Jurkat, Clone E6-1 (cell line): Measurements from ENCODE around the gene ABHD15.
A peak's percentile ranks its signal among the peaks of the same experiment; 100 is the strongest.

Experiments
- DNase-seq: peaks from one replicate; pipeline ENCODE4 v3.0.0-alpha.2; 2011; ENCODE audit warnings: low read depth, low spot score
- H3K4me3 ChIP-seq: 2 replicates; pipeline ENCODE4 v1.5.1; 2011; ENCODE audit warnings: mild to moderate bottlenecking, low read length, control low read depth, moderate library complexity

The ABHD15 gene

DNA sequence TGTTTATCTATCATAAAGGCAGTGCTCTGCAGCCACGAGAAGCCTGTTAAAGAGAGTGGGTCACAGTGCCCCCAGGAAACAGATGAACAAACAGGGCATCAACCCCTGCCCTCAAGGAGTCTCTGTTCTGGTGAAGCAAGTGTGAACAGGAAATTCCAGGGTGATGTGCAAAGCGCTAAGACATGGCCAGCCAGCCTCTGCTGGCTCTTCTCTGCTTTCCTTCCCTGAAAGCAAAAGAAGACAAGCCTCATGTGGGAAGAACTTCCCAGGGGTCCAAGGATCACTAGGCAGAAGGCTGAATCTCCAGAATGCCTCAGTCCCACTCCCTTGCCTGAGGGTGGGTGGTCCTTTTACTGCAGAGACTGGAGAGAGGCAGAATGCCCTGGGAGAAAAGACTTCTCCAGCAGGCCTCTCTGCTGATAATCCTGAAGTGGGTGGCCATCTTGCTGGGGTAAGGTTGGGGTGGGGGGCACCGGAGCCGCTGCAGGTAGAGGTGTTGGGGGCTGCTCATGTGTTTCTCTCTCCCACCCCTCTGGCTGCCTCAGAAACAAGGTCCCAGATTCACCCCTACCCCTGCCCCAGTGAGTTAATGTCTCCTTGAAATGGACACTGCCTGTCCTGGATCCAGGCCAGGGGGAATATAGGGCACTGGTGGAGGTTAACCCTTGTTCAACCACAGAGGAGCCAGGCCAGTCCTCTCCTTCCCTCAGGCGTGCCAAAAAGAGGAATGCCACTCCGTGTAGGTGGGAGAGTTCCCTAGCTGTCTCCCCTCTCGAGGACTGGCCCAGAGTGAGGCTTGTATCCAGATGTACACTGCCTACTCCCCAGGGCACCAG lies 28.5 kb upstream of the ABHD15 start:
- no peak for DNase-seq
- no peak overlapping the region for H3K4me3 ChIP-seq

DNA sequence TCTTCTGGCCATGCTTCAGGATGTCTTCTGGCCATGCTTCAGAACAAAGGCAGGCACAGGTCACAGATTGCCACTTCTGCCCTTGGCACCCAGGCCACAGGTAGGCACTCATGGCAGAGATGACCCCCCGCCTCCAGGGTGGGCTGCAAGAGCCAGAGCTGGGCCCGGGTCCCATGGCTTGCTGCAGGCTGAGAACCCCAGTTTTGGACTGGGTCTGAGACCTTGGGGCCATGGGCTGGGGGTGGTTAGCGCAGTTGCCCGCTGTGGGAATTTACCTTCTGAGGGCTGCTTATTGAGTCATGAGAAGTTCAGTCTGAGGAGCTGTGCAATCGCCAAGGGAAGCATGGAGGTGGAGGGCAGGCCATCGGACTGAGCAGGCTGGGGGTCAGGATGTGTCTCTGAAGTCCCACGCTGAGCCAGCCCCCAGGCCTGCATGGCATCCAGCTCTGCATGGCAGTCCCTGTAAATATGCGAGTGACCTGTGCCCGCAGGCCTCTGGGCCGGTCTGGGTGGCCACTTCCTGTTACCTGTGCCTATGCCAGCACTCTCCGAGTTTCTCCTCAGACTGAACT lies 27.8 kb upstream of the ABHD15 start:
- H3K4me3 ChIP-seq: peak overlapping the region; percentile 68
- no peak for DNase-seq

DNA sequence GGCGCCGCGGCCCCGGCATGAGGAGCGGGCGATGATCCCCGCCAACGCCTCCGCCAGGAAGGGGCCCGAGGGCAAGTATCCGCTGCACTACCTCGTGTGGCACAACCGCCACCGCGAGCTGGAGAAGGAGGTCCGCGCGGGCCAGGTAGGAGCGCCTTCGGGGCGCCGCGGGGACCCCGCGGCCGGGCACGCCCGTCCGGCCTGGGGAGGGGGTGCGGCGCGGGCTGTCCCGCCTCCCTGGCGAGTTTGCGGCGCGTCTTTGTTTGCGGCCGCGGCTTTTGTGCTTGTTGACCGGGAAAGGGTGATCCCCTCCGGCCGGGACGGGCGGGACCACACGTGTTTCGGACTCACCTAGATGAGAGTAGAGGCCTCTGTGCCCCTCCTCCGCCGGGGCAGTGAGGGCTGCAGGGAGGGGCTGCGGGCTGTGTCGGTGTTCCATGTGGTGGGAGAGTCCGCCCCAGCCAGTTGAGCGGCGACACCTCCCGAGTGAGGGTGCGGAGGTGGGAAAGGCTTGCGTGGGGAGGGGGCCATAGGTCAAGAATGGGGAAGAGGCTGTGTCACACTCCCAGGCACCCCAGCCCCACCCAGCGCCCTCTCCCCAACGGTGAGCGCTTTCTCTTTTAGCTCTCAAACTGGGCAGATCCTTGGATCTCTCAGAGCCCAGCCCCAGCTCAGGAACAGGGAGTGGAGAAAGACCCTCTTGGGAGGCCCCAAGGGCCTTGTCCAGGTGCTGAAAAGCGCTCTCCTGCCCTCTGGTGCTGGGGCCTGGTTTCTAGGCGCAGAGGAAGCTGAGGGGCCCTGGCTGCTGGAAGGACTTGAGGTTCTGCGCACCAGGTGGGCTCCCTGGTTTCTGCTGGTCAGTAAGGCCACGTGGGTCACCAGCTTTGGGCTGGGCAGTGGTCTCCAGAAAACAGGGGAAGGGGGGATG lies 27.0 kb upstream of the ABHD15 start:
- H3K4me3 ChIP-seq: peak overlapping the region; percentile 68
- DNase-seq: no peak

DNA sequence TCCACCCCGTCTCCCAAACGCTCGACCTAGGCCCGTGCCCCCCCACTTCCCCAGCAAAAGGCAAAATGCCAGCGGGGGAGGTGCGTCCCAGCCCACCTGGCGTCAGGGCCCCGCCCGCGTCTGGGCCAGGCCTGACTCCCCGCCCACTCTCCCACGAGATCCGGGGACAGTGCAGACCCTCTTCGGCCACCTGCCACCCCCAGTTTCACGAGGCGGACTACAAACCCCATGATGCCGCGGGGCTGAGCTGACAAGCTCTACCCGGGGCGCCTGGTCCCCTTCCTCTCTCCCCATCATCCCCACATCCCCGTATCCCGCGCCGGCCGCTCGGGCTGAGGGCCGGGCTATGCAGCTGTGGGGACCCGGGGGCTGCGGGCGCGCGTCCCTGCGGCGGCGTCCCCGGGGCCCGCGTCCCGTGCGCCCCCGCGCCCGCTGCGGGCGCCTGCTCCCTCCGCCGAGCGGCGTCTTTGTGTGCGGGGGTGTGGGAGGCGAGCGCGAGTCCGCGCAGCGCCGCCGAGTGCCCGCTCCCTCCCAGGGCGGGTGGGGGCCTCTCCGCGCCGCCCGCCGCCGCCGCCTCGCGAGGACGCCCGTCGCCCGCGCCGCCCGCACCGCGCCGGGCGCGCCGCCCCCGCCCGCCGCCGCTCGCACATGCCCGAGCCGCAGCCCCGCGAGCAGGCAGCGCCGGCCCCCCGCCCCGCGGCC lies 26.2 kb upstream of the ABHD15 start, which contains the start of gene ANKRD13B:
ANKRD13B (plus strand) TSS at position 283 of the 702 bp plus-strand sequence. CDS start 490 bp downstream, outside the sequence.
- DNase-seq: no peak

DNA sequence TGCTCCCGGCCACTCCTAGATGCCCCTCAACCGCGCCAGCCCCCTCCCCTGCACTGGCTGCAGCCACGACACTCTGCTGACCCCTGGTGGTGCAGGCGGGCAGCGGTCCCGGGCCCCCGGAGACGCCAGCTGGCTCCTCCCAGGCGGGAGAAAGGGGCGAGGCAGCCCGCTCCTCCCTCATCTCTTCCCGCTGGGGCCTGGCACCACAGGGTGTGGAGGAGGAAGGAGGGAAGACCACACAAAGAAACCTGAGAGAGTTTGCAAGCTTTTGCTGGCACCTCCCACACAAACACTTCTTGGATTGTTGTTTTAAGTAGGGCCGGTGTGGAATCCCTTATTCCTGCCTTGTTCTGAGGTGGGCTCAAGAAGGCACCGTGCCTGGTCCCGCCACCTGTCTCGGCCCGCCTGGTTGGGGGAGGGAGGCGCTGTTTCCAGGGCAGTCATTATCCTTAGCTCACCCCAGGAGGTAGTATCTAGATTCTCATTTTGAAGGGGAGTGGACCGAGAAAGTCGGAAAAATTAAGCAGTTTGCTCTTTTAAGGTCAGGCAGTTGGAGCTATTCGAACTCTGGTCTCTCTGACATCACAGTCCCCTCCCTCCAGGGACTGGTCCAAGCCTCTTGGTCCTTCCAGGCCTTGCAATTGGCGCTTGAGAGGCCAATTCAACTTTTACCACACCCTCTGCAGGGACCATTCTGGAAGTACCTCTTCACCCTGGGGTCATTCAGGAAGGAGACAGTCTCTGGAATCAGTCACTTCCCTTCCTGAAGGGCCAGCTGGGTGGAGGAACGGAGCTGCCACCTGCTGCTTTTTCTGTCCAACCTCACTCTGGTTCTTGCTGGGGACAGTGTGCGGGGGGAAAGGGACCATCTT lies 25.1 kb upstream of the ABHD15 start:
- H3K4me3 ChIP-seq: peak overlapping the region; percentile 87

More for the DNA sequence above, 26.2 kb upstream of the ABHD15 start, which contains the start of gene ANKRD13B:
- peak within 1 kb of the TSS; percentile 87 for H3K4me3 ChIP-seq

DNA sequence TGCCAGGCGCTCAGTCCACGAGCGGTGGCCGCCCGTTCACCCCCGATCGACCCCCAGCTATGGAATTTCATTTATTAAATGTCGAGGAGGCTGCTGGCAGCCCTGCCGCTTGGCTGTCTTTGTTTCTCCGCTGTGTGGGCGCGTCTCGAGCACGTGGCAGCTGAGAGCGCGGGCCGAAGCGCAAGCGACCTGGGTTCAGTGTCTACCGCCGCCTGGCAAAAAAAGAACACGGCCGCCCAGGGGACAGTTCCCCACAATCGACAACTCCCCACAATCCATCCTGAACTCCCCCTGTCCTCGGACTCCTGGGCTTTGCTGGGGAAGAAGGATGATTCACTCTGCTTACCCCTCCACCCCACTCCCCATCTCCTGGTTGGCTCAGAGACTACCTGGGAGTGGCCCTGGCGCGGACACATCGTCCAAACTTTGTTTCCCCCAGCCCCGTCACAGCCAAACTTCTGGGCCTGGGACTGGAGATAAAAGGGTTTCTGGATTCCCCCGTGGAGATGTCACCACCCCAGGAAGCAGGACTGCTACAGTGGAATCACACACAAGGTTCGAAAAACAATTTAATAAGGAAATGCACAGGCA lies 24.4 kb upstream of the ABHD15 start:
- peak overlapping the region; percentile 87 for H3K4me3 ChIP-seq
- no peak for DNase-seq

More for the DNA sequence above, 25.1 kb upstream of the ABHD15 start:
- DNase-seq: peak; percentile 60

DNA sequence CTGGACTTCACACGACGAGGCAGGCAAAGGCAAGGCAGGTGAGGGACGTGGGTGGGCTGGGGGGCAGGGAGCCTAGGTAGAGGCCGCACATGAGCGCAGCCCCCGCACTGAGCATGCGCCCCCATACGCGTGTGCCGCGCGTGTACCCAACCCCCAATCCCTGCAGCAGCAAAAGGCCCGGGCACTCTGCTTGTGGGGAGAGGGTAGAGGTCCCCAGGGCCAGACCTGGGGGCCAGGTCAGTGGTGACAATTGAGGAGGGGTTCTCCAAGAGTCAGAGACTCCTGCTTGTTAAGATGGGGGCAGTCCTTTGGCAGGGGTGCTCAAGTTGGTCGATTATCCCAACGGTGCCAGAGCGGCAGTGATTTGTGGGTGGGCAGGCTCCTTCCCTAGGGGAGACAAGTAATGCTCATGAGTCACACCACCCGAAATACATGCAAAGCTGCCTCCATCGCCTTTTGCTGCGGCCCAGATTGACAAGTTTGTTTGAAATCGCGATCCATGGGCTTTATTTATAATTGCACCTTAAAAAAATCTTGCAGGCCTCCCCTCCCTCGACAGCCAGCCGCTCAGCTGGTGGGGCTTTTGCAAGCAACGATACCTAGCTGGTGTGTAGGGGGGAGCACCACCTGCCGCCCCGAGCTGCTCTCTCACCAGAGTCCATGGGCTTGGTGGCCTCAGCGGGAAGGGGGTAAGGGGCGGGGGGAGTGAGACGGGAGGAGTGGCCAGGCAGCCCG lies 23.7 kb upstream of the ABHD15 start:
- peak overlapping the region; percentile 87 for H3K4me3 ChIP-seq
- DNase-seq: peak; percentile 35

DNA sequence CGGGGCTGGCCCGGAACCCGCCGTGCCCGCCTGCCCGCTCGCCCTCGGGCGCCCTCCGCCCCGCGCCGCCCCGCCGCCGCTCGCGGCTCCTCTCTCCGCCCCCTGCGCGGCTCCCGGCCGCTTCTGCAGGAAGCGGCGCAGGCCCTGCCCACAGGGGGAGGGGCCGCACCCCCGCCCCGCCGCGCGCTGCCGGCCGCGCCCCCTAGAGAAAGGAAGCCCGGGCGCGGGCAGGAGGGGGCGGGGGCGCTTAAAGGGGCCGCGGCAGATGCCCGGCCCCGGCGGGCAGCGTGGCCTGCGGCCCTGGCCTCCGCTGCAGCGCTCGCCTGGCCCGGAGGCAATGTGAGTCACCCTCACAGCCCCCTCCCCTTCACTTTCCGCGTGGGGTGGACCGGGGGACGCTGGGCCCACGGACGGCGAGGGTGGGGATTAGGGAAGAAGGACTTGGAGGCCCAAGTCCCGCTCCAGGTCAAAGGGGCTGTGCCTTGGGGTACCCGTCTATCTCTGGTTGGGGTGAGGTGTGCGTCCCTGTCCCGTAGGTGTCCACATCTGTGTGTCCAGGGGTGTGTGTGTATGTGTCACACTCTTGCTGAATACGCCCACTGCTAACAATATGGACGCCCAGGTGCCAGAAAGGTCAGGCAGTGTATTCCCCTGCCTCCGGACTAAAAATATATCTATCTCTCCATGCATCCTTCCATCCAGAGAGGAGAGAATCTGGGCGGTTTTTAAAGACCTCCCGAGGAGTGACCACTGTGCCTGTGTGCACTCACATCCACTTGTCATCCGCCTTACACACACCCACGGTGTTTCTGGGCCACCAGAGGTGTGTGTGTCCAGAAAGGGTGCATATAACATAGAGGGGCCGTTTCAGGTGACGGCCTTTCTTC lies 22.9 kb upstream of the ABHD15 start, which contains the start of gene GIT1:
GIT1 (minus strand) TSS at position 125 of the 887 bp plus-strand sequence. CDS start 270 bp downstream, outside the sequence.
- peak within 1 kb of the TSS; percentile 87 for H3K4me3 ChIP-seq

DNA sequence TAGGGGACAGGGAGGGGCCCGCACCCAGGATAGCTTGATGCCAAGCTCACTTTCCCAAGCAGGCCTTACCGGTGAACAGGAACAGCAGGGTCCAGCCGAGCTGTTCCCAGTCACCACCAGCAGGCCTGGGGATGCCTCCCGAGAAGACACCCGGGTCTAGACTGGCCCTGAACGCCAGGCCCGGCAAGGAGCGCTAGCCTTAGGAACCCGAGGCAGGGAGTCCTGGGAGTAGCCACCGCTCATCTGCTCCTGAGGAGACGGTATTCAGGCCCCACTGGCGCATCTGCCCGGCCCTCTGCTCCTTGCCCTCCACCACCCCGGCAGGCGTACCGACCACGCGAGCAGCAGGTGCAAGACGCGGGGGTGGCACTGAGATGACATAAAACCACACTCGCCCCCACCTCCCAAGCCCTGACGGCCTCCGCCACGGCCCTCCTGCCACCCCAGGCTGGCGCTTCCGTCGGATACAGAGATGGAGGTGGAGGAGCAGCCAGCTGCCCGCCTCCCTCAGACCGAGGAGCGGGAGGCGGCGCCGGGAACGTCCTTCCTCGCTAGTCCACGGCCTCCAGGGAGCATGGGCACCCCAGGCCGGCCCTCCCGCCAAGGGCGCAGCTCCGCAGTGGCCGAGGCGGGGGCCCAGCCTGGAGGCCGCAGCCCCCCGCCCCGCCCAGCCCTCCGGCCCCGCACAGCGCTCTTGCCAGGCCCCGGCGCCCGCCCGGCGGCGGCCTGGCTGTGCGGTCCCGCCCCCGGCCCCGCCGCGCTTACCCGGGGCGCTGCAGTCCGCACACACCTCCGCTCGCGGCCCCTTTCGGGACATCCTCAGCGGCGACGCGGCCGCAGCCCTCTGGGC lies 21.9 kb upstream of the ABHD15 start:
- DNase-seq: no peak
- peak overlapping the region; percentile 83 for H3K4me3 ChIP-seq

More for the DNA sequence above, 22.9 kb upstream of the ABHD15 start, which contains the start of gene GIT1:
- DNase-seq: peak; percentile 64

DNA sequence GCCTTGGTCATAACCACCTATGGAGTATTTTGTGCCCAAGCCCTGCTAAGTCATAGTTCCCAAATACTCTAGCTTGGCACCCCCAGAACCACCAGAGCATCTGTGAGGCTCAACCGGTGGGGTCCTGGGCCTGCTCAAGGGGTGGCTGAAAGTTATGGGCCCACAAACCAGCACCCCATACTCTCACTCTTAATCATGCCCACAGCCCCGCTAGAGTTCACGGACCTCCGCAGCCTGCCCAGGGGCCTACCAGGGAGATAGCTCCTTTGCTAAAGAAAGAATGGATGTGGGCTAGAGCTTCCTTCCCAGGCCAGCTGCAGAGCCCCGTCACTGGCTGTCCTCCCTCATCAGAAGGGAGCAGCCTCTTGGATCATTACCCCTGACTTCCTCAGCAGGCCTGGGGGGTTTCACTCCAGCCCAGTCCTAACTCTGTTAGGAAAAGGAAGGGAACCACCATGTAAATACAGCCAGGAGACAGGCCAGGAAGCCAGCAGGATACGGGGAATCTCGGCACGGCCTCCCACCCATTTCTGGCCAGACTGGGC lies 21.3 kb upstream of the ABHD15 start:
- H3K4me3 ChIP-seq: peak overlapping the region; percentile 83
- DNase-seq: no peak

DNA sequence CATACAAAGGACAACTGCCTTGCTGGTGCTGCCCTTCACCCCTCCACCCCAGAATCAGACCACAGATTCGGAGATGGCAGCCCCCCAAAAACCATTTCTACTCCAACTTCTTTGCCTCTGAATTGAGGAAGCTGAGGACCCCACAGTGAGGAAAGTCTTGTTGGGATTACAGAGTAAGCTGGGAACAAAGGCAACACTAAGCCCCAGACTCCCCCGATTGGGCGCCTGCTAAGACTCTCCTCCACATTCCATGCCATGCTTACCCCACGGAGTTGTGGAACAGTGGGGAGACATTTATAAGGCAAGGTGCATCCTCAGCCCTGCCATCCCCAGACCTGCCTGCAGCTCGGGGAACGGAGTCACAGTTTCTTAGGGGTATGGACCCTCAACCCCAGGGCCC lies 20.8 kb upstream of the ABHD15 start:
- peak overlapping the region; percentile 83 for H3K4me3 ChIP-seq
- DNase-seq: no peak

DNA sequence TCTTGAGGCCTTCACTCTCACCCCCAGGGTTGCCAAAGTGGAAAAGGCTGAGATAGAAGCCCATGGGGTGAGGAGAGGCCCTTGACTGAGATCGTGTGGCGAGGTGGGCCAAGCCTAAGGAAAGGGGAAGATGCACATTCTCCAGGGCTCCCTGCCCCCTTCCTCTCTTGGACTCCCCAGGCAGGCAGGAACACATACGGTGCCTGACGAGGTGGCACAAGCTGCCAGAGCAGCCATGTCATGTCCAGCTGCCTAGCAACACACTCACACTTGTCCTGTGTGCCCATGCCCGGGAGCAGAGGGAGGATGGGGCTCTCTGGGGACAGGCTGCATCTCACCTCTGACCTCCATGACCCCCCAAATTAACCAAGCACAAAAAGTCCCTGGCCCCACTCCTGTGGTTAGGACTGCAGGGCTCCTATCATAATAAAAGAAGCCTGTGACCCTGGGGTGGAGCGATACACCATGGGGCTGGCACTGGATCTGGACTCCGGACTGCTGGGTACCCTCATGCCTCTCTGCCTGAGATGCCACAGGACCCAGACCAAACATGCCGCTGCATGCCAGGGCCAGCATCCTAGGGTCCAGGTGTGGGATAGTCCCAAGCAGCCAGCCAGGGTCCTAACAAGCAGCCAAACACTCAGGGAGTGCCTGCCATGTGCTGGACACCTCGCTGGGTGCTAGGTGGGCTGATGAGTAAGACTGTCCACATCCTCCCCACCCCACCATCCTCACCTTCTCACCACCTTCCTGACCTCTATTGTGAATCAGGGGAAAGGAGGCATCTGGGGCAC lies 20.0 kb upstream of the ABHD15 start:
- H3K4me3 ChIP-seq: no peak overlapping the region
- DNase-seq: no peak

DNA sequence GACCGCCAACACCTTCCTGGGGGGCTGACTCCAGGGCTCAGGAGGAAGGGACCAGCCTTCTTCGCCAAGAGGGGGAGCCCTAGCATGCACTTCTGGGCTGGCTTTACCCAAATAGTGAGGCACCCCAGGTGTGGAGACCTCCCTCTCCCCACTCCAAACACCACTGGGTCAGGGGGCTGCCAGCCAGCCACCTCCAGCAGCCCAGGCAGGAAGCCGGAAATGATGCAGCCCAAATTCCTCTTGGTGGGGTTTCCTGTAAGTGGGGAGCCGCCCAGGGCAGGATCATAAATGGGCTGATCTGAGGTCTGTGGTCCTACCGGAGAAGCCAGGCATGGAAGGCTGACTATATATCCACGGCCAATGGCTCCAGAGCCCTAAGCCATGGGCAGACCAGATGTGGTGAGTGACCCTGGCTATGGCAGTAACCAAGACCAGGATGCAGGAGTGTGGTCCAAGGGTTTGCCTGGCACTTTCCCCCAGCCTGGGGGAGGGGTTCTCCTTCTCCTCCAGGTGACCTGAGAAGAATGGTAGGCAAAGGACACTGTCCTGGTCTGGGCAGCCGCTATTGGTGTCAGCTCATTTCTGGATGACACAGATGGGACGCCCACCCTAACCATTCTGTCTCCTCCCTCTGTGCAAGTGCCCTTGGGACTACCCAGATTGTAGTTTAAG lies 18.4 kb upstream of the ABHD15 start:
- no peak overlapping the region for H3K4me3 ChIP-seq
- no peak for DNase-seq
